ENCODE results near the gene MYOCD. TPM values are rescaled to one million over a fixed set of nuclear protein-coding genes. Genes with fewer than 3 reads are reported as not detected.
A peak's percentile ranks its signal among the peaks of the same experiment; 100 is the strongest.

MYOCD gene
- total and polyA plus RNA-seq, 4 donors = 0.73 to 6.1 (median 3.1) TPM

- no peak for ATAC-seq (ENCODE audit: insufficient read depth, low FRiP score)
- no peaks in the 10 kb centered on the region for H3K4me1 ChIP-seq (ENCODE audit: control insufficient read depth in 5 of 5, insufficient read depth in 5 of 5, low read length in 5 of 5)
- no peak overlapping the region for H3K9ac ChIP-seq (ENCODE audit: insufficient read depth in 1 of 2, low read length in 2 of 2)
- no peak for TF ChIP-seq CTCF (IDR thresholded peaks at IDR 0.05; ENCODE audit: control extremely low read depth, extremely low read depth)
- no peaks in the 10 kb centered on the region for H3K9me3 ChIP-seq (ENCODE audit: control insufficient read depth in 4 of 4, insufficient read depth in 3 of 4, low read length in 3 of 4)
- DNase-seq = no peak
- H3K27me3 ChIP-seq (ENCODE audit: control insufficient read depth in 3 of 3, insufficient read depth in 3 of 3, low read length in 2 of 3) = peaks cover 0 to 11% (median 0%) of the 10 kb centered on the region in 3 donors
- H3K27ac ChIP-seq (ENCODE audit: low read depth in 1 of 2, low read length in 1 of 2) = no peak overlapping the region
- 55 to 62% methylated on average over 7 of the region's 7 CpGs for WGBS, 2 donors
- no peak overlapping the region for H3K4me3 ChIP-seq
- H3K36me3 ChIP-seq (ENCODE audit: control insufficient read depth in 4 of 4, insufficient read depth in 4 of 4, low read length in 4 of 4) = no peaks in the 10 kb centered on the region
Observed at GRCh38 chr17:12619459-12620199, 46.1 kb upstream of the MYOCD start.

GRCh38 chr17:12620200-12620720, 45.4 kb upstream of the MYOCD start:
- 51 to 55% methylated on average over 5 of the region's 5 CpGs for WGBS, 2 donors
- no peak overlapping the region for H3K9ac ChIP-seq (ENCODE audit: insufficient read depth in 1 of 2, low read length in 2 of 2)
- H3K27me3 ChIP-seq (ENCODE audit: control insufficient read depth in 3 of 3, insufficient read depth in 3 of 3, low read length in 2 of 3) = peaks cover 0 to 13% (median 0%) of the 10 kb centered on the region in 3 donors
- DNase-seq = no peak
- no peak overlapping the region for H3K4me3 ChIP-seq
- H3K4me1 ChIP-seq (ENCODE audit: control insufficient read depth in 5 of 5, insufficient read depth in 5 of 5, low read length in 5 of 5) = no peaks in the 10 kb centered on the region
- H3K27ac ChIP-seq (ENCODE audit: low read depth in 1 of 2, low read length in 1 of 2) = no peak overlapping the region
- no peak for ATAC-seq (ENCODE audit: insufficient read depth, low FRiP score)
- no peak for TF ChIP-seq CTCF (IDR thresholded peaks at IDR 0.05; ENCODE audit: control extremely low read depth, extremely low read depth)
- no peaks in the 10 kb centered on the region for H3K36me3 ChIP-seq (ENCODE audit: control insufficient read depth in 4 of 4, insufficient read depth in 4 of 4, low read length in 4 of 4)
- no peaks in the 10 kb centered on the region for H3K9me3 ChIP-seq (ENCODE audit: control insufficient read depth in 4 of 4, insufficient read depth in 3 of 4, low read length in 3 of 4)

- DNase-seq (peak in 2 of 3 donors; percentile 22 to 43), ATAC-seq (ENCODE audit: insufficient read depth, low FRiP score) (no peak)
- WGBS, 2 donors = 57 to 67% methylated on average over 11 of the region's 11 CpGs
- H3K9ac ChIP-seq (ENCODE audit: insufficient read depth in 1 of 2, low read length in 2 of 2) = no peak overlapping the region
- H3K27ac ChIP-seq (ENCODE audit: low read depth in 1 of 2, low read length in 1 of 2) = no peak overlapping the region
- H3K4me1 ChIP-seq (ENCODE audit: control insufficient read depth in 5 of 5, insufficient read depth in 5 of 5, low read length in 5 of 5) = no peaks in the 10 kb centered on the region
- no peak for TF ChIP-seq CTCF (IDR thresholded peaks at IDR 0.05; ENCODE audit: control extremely low read depth, extremely low read depth)
- H3K27me3 ChIP-seq (ENCODE audit: control insufficient read depth in 3 of 3, insufficient read depth in 3 of 3, low read length in 2 of 3) = peaks cover 0 to 15% (median 0%) of the 10 kb centered on the region in 3 donors
- no peaks in the 10 kb centered on the region for H3K36me3 ChIP-seq (ENCODE audit: control insufficient read depth in 4 of 4, insufficient read depth in 4 of 4, low read length in 4 of 4)
- no peak overlapping the region for H3K4me3 ChIP-seq
- no peaks in the 10 kb centered on the region for H3K9me3 ChIP-seq (ENCODE audit: control insufficient read depth in 4 of 4, insufficient read depth in 3 of 4, low read length in 3 of 4)
Observed at GRCh38 chr17:12622726-12623125, 43.0 kb upstream of the MYOCD start.
